Measurements from ENCODE around the gene RAP2C.

RAP2C gene

DNA sequence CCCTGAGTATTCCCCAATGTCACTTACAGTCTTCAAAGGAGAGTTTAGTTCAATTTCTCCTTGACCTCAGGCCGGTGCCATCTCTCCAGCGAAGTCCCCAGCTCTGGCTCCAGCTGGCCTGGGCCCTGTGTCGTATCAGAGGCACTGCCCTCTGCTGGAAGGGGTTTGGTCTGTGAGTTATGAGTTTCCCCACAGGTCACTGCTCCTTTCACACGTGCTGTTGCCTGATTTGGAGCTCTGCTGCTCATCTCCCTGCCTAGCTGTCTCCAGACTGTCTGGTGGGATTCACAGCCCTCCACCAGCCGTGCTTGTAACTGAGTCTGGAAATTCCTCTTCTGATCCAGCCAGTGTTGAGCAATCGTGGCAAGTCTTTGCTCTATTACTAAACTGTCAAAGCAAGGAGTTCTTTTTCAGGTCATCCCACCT is at the start of gene RAP2C:
Gene RAP2C (minus strand): TSS at position 105 of the 426 bp plus-strand sequence. CDS start 2,179 bp downstream, outside the sequence.
- peak; percentile 24 to 40 for DNase-seq

DNA sequence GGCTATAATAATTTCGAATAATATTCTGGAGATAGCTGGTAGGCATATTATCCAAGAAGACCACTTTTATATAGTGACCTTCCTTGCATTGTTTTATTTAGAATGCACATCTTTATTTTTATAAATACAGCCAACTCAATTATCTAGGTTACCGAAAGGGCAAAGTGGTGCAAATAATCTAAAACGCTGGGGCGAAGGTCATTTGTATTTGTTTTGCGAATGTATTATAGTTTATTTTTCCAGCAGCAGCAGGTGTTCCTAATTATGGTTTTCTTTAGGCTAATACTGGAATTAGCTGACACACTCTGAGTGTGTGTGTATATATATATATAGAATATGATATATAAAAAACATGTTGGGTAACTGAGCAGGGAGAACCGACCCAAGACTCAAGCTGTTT is 48.1 kb upstream of the RAP2C start:
- no peak for DNase-seq

DNA sequence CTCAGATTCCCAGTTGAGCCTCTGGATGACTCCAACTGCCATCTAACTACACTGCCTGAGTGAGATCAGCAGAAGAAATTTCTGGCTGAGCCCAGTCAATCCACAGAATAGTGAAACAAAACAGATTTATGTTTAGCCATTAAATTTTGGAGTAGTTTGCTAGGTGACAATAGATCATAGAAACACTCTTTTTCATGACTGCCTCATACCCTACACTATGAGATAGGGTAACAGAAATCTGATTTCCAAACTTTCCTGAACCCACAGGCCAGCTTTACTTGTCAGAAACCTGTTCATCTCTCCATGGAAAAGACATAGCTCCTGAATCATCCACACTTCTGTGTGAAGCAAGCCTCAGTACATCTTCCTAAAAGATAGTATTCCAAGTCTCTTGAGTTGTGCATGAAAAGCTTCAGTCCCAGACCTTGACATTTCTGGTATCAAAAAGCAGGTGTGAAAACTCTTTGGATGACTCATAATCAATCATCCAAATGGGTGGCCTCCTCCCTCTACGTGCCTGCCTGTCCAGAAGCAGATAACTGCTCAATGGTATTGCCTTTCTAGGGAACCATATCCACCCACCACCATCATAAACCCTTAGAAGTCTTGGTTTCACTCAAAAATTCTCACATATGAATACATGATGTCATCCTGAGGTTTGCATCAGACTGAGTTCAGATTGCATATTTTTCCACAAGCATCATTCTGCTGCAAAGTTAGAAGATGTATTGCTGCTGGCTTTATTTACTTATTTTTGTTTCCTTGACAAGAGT is 47.5 kb upstream of the RAP2C start:
- DNase-seq = no peak

DNA sequence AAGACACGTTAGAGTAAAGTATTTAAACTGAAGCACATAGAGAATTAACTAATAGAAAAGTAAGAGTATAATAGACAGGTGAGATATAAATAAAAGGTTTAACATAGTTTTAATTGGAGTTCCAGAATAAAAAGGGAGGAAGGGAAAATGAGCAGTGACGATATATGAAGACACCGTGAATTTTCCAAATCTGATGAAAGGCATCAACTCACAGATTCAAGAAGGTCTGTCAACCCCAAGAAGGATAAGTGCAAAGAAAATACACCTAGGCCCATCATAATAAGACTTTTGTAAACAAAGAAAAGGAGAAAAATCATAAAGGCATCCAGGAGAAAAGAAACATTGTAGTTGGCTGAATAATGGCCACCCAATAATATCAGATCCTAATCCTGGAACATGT is 43.9 kb upstream of the RAP2C start:
- no peak for DNase-seq

DNA sequence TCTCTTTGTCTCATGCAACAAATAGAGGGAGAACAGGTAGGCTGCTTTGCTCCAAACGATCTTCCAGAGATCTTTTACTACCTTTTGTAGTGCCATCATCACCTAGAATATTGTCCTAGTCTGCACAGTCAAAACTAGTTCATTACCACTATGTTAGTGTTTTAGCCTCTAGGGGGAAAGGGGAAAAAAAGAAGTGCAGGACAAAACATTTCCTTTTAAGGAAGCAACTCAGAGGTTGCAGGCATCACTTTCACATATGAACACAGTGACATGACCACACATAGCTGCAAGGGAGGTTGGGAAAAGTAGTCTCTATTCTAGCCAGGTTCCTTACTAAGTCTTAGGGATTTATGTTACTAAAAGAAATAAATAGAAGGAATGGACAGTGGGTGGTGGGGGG is 39.3 kb upstream of the RAP2C start:
- DNase-seq = no peak

DNA sequence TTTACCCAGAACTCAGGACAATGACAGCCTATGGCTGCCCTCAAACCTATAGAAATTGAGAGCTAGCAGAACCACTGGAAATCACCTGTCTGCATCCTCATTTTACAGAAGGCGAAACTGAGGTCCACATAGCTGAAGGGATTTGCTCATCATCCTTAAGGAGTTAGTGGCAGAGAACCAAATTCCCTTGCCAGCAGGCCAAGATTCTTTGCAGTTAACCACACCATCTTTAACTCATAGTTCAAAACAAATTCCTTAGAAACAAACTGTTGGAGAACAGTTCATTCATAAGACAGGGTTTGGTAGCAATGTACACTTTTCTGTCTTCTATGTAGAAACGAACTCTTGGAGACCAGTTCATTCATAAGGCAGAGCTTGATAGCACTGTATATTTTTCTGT is 37.9 kb upstream of the RAP2C start:
- DNase-seq = no peak

DNA sequence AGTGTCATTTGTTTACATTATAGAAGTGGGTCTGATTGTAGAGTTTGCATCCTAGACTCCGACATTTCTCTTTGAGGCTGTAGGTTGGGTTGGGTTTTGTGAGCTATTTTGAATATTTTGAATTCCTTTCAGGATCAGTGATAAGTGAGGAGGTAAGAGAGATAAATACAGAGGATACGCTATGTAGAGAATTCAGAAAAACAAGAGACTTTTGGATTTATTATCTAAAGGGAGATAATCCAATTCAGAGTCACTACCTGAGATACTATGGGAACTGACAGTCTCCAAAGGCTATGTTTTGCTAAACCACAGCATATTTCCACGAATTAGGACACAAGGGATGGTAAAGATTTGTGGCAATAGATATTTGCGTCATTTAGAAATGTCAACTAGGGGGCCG is 16.9 kb upstream of the RAP2C start:
- DNase-seq = no peak

DNA sequence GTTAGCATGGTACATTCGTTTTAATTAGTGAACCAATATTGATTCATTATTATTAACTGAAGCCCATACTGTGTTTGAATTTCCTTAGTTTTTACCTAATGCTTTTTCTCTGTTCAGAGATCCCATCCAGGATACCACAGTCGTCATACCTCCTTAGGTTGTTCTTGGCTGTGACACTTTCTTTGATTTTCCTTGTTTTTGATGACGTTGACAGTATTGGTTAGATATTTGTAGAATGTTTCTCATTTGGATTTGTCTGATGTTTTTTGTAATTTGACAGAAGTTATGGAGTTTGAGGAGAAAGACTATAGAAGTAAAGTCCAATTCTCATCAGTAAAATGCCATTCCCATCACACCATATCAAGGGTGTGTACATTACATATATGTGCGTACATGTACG is 16.2 kb upstream of the RAP2C start:
- DNase-seq = no peak

DNA sequence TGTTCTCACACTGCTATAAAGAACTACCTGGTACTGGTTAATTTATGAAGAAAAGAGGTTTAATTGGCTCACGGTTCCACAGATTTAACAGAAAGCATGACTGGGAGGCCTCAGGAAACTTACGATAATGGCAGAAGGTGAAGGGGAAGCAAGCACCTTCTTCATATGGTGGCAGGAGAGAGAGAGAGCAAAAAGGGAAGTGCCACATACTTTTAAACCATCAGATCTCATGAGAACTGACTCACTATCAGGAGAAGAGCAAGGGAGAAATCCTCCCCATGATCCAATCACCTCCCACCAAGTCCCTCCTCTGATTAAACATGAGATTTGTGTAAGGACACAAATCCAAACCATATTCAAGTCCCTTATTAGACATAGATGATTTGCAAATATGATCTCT is 12.3 kb upstream of the RAP2C start:
- no peak for DNase-seq

DNA sequence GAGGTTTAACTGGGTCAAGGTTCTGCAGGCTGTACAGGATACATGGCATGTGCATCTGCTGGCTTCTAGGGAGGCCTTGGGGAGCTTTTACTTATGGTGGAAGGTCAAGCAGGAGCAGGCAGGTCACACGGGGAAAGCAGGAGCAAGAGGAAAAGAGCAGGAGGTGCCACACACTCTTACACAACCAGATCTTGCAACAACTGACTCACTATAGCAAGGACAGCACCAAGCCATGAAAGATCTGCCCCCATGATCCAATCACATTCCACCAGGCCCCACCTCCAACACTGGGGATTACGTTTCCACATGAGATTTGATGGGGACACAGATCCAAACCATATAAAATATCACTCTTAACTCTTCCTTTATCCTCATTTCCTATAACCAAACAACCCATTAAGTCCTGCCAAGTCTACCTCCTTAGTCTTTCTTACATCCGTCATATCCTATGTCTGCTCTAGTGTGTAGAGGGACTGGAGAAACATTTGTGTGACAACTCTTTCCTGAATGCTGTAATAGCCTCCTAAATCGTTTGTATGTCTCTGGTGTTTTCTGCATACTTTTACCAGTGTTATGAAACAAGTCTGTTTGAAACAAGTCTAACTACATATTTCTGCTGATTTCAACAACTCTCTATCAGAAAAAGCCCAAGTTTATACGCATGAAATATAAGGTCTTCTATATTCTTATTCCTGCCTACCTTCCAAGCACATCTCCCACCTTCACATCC is 8.3 kb upstream of the RAP2C start:
- DNase-seq = no peak

DNA sequence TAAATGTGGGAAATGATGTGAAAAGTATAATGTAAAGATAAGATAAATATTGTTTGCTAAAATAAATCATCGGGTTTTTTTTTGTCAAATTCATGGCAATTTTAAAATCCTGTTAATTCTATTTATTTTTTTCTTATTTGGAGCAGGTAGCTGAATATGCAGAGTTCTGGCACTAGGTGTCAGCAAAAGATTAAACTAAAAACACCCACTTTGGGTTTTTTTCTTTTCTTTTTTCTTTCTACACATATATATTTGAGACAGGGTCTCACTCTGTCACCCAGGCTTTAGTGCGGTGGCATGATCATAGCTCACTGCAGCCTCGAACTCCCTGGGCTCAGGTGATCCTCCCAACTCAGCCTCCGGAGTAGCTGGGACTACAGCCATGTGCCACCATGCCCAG is 6.9 kb upstream of the RAP2C start:
- DNase-seq = no peak

DNA sequence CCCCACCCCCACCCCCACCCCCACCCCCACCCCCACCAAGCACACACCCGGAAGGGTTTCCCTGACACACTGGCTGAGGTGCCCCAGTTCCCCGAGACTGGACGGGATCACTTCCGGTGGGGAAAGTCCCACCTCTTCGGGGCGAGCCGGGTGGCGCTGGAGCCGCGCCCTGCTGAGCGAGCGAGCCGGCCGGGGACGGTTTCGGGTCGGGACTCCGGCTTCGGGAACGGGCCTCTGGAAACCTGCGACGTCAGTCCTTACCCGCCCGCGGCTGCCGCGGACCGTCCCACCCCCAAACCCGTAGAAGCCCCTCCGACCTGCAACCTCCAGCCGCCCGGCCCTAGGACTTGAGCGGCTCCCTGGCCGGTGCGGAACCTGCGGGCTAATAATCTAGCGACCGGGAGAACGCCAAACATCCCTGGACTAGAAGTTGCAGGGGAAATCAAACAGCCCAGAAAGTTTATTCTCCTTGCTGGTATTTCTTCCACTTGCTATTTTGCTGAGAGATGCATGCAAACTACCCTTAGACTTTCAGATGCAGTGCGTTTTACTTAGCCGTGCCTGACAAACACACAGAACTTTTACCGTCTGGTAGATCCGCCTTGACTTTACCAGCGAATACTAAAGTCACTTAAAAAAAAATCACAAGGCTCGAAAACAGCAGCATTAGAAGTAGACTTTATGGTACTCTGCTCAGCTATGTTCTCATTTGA is 991 bp downstream of the RAP2C start:
- peak; percentile 58 to 71 for DNase-seq

DNA sequence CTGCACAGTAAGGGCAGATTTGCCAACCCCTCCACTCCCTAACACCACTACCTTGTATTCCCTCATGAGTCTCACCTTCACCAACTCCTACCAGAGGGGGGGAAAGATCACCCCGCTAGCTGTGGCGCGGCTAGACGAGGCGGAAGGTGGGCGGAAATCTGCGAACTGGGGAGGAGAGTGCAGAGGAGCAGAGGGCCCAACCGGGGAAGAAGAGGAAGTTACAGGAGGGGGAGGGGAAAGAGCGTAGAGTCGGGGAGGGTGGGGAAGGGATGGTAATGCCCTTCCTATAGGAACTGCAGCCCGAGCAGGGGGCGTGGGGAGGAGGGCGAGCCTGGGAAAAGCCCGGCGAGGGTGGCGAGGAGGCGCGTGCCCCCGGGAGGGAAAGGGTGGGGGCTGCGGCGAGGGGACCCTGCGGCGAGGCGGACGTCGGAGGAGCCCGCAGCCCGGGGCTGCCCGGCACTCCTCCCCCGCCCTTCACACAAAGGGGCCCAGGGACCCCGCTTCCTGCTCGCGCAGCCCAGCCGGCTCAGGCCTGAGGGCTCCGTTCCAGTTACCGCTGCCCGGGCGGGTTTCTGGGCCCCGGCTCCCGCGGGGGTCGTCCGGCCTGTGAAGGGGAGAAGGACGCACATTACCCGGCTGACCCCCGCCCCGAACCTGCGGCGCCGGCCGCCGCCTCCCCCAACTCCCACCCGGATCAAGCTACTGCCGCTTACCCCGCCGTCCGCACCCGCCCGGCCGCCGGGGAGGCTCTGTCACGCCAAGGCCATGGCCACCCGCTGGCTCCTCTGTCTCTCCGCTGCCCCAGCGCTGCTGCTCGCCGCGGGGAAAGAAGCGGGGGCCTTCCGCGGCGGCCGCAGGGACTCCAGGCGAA is 1.8 kb downstream of the RAP2C start:
- DNase-seq = peak in 1 of 2 donors; percentile 44

DNA sequence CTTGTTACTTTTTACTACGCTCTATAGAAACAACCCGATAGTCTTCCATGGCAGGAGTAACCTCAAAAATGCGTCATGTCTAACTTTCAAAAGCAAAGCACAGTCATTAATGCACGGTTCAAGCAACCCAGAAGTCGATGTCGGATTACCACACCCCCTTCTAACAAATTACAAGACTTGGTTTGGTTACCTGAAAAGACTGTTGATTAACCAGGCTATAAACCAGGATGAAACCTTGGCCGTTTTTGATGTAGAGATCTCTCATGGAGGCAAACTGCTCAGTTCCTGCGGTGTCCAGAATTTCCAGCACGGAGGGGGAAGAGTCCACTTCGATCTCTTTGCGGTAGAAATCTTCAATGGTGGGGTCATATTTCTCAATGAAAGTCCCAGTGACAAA is 2.4 kb downstream of the RAP2C start:
- DNase-seq = no peak

DNA sequence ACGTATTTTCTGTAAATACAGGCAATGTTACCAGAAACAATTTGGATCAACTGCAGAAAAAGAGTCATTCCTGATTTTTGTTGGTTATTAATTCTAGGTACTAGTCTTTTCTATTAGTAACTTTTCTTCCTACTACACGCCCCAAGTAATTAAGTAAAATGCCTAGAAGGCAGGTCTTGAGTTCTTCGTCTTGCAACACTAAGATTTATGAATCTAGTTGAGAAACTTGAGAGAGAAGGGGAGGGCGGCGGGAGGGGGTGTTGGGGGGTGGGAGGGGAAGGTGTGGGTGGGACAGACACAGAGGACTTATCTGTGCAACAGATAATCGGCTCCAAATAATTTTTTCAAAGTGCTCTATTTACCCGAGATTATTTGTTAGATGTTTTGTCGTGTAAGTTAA is 3.0 kb downstream of the RAP2C start:
- DNase-seq = no peak

DNA sequence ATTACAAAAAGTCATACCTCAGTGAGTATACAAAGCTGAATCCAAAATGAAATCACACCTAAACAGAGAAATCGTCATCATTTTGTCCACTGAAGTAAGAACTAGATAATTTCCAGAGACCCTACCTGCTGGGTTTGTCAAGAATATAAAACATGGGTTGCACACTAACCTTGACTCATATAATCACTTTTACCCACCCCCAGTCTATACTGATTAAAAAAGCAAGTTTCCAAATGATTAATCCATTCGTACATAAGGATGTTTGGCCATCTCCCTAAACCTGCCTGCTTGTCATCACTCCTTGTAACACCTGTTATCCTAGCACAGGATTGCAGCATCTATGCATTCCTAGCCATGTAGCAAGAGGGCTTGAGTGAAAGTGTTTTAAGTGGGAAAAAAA is 4.7 kb downstream of the RAP2C start:
- no peak for DNase-seq

DNA sequence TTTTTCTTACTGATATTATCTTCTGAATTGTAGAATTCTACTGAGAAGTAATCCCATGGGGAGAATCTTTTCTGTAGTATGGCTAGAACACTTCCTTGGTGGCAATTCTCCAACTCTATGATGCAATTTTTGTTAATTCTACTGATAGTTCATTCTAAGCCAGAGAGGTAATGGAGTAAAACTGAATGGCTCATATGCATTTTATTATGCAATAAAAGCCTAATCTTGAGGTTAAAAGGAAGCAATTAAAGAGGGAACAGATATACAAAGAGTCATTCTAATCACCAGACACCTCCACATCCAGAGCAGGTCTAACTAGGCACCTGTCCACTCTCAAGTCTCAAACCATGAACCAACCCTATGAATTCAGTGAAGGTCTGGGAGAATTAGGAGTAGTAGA is 9.7 kb downstream of the RAP2C start:
- DNase-seq = no peak

DNA sequence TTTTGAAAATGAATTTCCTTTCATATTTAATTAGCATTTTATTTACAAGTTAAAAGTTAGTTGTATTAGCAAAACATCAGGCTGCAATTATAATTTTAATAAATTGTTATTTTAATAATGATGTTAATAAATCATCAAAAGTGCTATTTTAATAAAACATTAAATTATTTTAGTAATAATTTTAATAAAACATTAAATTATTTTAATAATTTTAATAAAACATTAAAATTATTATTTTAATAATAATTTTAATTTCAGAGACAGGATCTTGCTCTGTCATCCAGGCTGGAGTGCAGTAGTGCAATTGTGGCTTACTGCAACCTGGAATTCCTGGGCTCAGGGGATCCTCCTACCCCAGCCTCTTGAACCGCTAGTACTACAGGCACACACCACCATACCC is 10.8 kb downstream of the RAP2C start:
- no peak for DNase-seq

DNA sequence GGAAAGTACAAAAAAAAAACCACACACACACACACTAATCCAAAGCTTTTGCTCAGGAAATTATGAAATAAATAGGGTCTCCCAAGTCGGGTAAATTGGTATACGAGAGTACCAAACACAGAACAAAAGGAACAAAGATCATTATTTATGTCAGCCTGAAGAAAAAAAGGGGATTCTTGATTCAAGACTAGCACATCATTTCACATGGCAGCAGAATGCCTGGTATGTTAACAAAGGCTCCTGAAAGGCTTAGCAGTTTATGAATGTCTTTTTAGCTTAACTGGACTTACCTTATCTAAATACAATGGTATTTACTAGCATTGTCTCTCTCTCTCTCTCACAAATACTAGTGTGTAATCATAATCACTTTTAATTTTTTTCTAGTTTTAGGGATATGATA is 11.3 kb downstream of the RAP2C start:
- no peak for DNase-seq

DNA sequence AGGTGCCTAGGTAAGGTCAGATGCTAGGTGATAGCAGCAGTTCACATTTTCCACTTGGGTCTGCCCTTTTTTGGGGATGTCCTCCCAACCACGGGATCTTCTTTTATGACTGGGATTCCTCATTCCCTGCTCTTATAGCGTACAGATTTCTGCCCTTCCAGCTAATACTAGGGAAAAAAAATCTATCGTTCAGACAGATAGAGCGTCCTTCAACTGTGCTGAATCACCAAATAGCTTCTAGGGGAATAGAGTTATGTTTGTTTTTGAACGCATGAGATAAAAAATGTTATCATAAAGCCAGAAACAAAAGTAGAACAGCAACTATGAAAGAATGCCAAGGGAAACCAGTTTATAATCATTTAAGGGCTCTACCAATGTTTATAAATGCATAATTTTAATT is 13.0 kb downstream of the RAP2C start:
- no peak for DNase-seq

DNA sequence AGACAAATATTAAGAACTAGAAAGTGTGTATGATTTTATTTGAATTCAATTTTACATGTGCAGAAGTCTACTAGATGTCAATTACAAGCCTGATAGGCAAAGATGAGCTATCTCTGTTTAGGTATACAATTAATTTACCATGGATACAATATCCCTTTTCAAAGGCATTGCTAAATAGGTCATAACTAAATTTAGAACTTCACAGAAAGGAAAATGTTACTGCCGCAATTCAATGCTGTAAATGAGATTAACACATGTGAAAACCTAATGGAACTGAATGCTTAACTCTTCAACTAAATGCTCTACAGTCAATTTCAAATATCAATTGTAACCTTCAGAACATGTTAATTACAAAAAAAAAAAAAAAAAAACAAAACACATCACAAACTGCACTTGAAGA is 14.6 kb downstream of the RAP2C start:
- no peak for DNase-seq

DNA sequence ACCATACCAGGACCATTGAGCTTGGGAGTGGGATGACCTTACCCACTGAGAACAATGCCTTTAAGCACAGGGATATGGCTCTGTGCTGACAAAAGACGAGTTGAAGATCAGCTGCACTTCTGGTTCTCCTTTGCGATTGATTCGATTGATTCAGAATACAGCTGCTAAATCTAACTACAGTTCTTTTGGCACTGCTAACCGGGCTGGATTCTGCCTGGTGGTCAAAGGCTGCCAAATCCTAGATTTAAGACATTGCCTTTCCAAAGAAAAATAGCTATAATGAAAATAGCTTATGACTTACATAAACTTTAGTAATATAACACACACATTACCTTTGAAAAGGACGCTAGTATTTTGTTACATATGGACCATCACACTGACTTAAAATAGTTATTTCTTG is 18.3 kb downstream of the RAP2C start:
- no peak for DNase-seq

DNA sequence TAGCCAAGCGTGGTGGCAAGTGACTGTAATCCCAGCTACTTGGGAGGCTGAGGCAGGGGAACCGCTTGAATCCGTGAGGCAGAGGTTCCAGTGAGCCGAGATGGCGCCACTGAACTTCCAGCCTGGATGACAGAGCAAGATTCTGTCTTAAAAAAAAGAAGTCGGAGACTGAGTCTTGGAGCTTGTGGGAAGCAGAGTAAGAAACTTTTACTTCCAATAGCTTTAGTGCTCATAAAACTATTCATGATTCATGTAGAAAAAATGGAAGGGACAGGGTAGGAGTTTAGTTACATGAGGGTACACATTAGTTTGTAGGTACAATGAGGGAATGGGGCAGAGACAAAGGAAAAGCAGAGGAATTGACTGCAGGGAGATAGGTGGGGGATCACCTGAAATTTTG is 19.3 kb downstream of the RAP2C start:
- DNase-seq = no peak
